ENCODE data around the gene ARHGAP9.
"Not testable (repeated sequence)": the region's sequence is repeated elsewhere in the genome, so short reads cannot be mapped to it uniquely, and the experiment has no call there.

The ARHGAP9 gene

DNA sequence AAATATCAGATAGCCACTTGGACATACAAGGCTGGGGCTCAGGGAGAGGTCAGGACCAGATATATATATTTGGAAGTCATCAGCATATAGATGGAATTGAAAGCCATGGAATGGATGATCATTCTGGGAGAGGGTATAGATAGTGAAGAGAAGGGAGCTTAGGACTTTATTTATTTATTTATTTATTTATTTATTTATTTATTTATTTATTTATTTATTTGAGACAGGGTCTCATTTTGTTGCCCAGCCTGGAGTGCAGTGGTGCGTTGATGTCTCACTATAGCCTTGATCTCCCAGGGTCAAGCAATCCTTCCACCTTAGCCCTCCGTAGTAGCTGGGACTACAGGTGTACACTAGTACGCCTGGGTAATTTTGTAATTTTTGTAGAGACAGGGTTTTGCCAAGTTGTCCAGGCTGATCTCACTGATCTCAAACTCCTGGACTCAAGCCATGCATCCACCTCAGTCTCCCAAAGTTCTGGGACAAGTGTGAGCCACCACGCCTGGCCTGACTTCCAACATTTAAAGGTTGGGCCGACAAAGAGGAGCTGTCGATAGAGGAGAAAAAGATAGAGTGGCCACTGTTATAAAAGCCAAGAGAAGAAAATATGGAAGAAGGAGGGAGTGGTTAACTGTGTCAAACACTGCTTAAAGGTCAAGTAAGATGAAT lies 33.2 kb downstream of the ARHGAP9 start:
- no peaks in the 10 kb centered on the region for H3K4me1 ChIP-seq
- no peak overlapping the region for H3K4me3 ChIP-seq (ENCODE audit: low read depth, low read length)
- TF ChIP-seq, protein P1, sequence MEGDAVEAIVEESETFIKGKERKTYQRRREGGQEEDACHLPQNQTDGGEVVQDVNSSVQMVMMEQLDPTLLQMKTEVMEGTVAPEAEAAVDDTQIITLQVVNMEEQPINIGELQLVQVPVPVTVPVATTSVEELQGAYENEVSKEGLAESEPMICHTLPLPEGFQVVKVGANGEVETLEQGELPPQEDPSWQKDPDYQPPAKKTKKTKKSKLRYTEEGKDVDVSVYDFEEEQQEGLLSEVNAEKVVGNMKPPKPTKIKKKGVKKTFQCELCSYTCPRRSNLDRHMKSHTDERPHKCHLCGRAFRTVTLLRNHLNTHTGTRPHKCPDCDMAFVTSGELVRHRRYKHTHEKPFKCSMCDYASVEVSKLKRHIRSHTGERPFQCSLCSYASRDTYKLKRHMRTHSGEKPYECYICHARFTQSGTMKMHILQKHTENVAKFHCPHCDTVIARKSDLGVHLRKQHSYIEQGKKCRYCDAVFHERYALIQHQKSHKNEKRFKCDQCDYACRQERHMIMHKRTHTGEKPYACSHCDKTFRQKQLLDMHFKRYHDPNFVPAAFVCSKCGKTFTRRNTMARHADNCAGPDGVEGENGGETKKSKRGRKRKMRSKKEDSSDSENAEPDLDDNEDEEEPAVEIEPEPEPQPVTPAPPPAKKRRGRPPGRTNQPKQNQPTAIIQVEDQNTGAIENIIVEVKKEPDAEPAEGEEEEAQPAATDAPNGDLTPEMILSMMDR (IDR thresholded peaks at IDR 0.05; ENCODE audit: low read depth, low read length) = no peak
- H3K36me3 ChIP-seq = no peaks in the 10 kb centered on the region
- no peaks in the 10 kb centered on the region for H3K9me3 ChIP-seq
- no peaks in the 10 kb centered on the region for H3K27me3 ChIP-seq
- DNase-seq = no peak

DNA sequence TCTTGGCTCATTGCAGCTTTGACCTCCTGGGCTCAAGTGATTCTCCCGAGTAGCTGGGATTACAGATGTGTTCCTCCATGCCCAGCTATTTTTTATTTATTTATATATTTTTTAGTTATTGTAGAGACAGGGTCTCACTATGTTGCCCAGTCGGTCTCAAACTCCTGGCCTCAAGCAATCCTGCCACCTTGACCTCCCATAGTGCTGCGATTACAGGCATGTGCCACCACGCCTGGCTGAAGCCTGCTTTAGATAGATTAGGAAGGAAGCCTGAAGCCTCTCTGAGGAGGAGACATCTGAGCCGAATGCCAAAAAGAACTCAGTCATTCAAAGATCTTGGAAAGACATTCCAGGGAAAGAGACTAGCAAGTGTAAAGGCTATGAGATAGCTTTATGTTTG lies 34.9 kb downstream of the ARHGAP9 start:
- Histone ChIP-seq H3K27me3 (no peaks in the 10 kb centered on the region), H3K9me3 (no peaks in the 10 kb centered on the region), H3K4me1 (no peaks in the 10 kb centered on the region), H3K4me3 (ENCODE audit: low read depth, low read length) (no peak overlapping the region), H3K36me3 (no peaks in the 10 kb centered on the region)
- DNase-seq = no peak
- TF ChIP-seq, protein P1 (IDR thresholded peaks at IDR 0.05; ENCODE audit: low read depth, low read length) = no peak

DNA sequence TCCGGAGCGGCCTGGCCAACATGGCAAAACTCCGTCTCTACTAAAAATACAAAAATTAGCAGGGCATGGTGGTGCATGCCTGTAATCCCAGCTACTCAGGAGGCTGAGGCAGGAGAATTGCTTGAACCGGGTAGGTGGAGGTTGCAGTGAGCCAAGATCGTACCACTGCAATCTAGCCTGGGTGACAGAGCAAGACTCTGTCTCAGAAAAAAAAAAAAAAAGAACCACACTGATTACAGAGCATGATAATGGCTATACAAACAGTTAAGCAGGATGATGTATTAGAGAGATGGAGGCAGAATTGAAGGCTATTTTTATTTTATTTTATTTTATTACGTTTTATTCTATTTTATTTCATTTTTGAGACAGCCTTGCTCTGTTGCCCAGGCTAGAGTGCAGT lies 35.3 kb downstream of the ARHGAP9 start:
- DNase-seq; H3K27me3 ChIP-seq; H3K4me1 ChIP-seq; H3K36me3 ChIP-seq; H3K4me3 ChIP-seq (ENCODE audit: low read depth, low read length); H3K9me3 ChIP-seq: not testable (repeated sequence)

DNA sequence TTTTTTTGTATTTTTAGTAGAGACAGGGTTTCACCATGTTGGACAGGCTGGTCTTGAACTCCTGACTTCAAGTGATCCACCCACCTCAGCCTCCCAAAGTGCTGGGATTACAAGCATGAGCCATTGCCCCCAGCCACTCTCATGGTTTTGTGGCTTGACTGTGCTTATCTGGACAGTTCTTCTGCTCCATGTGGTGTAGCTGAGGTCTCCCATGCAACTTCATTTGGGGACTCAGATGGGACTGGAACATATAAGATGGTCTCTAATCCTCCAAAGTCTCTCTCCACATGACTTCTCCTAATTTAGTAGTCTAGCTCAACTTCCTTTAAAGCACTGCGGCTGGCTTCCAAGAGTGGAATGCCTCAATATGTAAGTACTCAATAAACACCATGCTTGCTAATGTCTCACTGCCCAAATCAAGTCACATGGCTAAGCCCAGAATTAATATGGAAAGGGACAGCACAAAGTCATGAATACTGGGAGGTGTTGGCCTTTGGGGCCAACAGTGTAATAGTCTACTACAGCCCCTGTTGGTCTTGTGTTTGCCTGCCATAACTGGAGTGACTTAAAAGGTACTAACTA lies 37.7 kb downstream of the ARHGAP9 start:
- Histone ChIP-seq H3K36me3 (no peaks in the 10 kb centered on the region), H3K4me3 (ENCODE audit: low read depth, low read length) (no peak overlapping the region), H3K4me1 (no peaks in the 10 kb centered on the region), H3K27me3 (no peaks in the 10 kb centered on the region), H3K9me3 (no peaks in the 10 kb centered on the region)
- TF ChIP-seq, protein P1 (IDR thresholded peaks at IDR 0.05; ENCODE audit: low read depth, low read length) = no peak
- no peak for DNase-seq

DNA sequence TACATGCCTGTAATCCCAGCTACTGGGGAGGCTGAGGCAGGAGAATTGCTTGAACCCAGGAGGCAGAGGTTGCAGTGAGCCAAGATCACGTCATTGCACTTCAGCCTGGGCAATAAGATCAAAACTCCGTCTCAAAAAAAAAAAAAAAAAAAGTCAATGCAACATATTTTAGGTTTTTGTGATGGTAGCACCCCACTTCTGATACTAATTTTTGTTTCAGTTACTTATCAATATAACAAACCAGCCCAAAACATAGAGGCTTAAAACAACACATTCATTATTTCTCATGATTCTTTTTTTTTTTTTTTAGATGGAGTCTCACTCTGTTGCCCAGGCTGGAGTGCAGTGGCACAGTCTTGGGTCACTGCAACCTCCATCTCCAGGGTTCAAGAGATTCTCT lies 38.3 kb downstream of the ARHGAP9 start:
- not testable (repeated sequence) for H3K27me3 ChIP-seq; H3K36me3 ChIP-seq; H3K9me3 ChIP-seq; H3K4me3 ChIP-seq (ENCODE audit: low read depth, low read length); DNase-seq; H3K4me1 ChIP-seq

DNA sequence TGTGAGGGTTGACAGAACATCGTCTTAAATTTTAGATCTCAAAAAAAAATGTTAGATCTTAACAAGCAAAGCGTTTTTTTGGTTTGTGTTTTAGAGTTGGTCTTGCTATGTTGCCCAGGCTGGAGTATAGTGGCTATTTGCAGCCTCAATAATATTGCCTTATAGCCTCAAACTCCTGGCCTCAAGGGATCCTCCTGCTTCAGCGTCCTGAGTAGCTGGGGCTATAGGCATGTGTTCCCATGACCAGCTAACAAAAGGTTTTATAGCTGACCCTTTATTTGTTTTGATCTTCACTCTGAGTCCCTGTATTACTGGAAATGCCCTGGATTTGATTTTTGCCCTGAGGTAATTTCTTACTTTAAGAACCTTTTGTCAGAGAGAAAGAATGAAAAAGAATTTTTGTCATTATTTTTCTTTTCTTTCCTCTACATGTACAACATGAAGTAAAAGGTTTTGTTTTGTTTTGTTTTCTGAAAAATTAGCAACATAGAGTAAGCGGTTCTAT lies 39.9 kb downstream of the ARHGAP9 start:
- no peaks in the 10 kb centered on the region for H3K4me1 ChIP-seq
- no peaks in the 10 kb centered on the region for H3K27me3 ChIP-seq
- TF ChIP-seq, protein P1 (IDR thresholded peaks at IDR 0.05; ENCODE audit: low read depth, low read length) = no peak
- no peaks in the 10 kb centered on the region for H3K9me3 ChIP-seq
- DNase-seq = no peak
- H3K4me3 ChIP-seq (ENCODE audit: low read depth, low read length) = no peak overlapping the region
- no peaks in the 10 kb centered on the region for H3K36me3 ChIP-seq

DNA sequence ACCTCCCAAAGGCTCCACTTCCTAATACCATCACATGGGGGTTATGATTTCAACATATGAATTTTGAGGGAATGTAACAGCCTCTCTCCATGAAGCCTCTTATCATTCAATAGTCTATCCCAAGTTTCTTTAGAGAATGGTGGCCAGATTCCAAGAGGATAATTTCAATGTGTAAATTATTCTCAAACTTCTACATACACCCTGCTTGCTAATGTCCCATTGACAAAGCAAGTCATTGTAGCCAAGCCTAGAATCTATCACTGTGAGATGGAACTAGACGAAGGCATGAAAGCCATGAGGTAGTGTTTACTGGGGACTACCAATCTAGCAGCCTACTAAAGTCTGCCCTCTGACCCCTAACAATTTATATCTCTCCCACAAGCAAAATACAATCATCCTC lies 41.3 kb downstream of the ARHGAP9 start:
- Histone ChIP-seq H3K9me3 (no peaks in the 10 kb centered on the region), H3K4me3 (ENCODE audit: low read depth, low read length) (no peak overlapping the region), H3K36me3 (no peaks in the 10 kb centered on the region), H3K27me3 (no peaks in the 10 kb centered on the region), H3K4me1 (no peaks in the 10 kb centered on the region)
- TF ChIP-seq, protein P1 (IDR thresholded peaks at IDR 0.05; ENCODE audit: low read depth, low read length) = no peak
- DNase-seq = no peak
